Common myeloid progenitor, CD34-positive (primary cell): ENCODE data around the gene C1orf185.
"Not testable (repeated sequence)": the region's sequence is repeated elsewhere in the genome, so short reads cannot be mapped to it uniquely, and the experiment has no call there.

Source experiments
- CTCF ChIA-PET: fragments of 350-600 bp; sonication (Branson Sonifier 250); formaldehyde crosslinking; loops from one replicate; lab custom pipeline; 2021; ENCODE audit warnings: antibody characterized with exemption; lab: Charles Lee
- POLR2A ChIA-PET: fragments of 350-600 bp; sonication (Branson Sonifier 250); formaldehyde crosslinking; loops from one replicate; lab custom pipeline; 2021; ENCODE audit warnings: antibody characterized with exemption; lab: Charles Lee
- DNase-seq, 3 donors: peaks; one replicate each; pipeline versions ENCODE4 v3.0.0 to v3.0.0-alpha.2; 2013
- H3K27ac ChIP-seq, 2 experiments: 1 replicate in 1 of 2; 2 replicates in 1 of 2; pipeline ENCODE4 v1.7.0; 2013; ENCODE audit warnings: inconsistent platforms in 2 of 2, low read length in 2 of 2, mild to moderate bottlenecking in 2 of 2, low read depth in 1 of 2, moderate library complexity in 1 of 2; ENCODE audit not compliant: severe bottlenecking in 2 of 2, insufficient read depth in 1 of 2, poor library complexity in 1 of 2
- H3K27me3 ChIP-seq, 5 experiments: replicated peaks in 2 of 5; 1 replicate in 3 of 5; 2 replicates in 2 of 5; pipeline versions ENCODE4 v1.6.1 to v1.7.0; 2013; ENCODE audit warnings: low read length in 4 of 5, mild to moderate bottlenecking in 2 of 5, moderate library complexity in 2 of 5, inconsistent platforms in 1 of 5; ENCODE audit not compliant: insufficient read depth in 5 of 5, control insufficient read depth in 4 of 5
- H3K36me3 ChIP-seq, 4 experiments: 1 replicate in 2 of 4; 2 replicates in 2 of 4; pipeline versions ENCODE4 v1.6.1 to v1.7.0; 2013; ENCODE audit warnings: low read length in 3 of 4, control low read depth in 1 of 4, mild to moderate bottlenecking in 1 of 4; ENCODE audit not compliant: control insufficient read depth in 4 of 4, insufficient read depth in 4 of 4
- H3K4me1 ChIP-seq, 4 experiments: 1 replicate in 3 of 4; 2 replicates in 1 of 4; pipeline versions ENCODE4 v1.6.1 to v1.7.1; 2013; ENCODE audit warnings: low read length in 3 of 4, mild to moderate bottlenecking in 3 of 4, control low read depth in 1 of 4, inconsistent platforms in 1 of 4, moderate library complexity in 1 of 4; ENCODE audit not compliant: control insufficient read depth in 4 of 4, insufficient read depth in 4 of 4; ENCODE audit errors: control extremely low read depth in 1 of 4
- H3K4me3 ChIP-seq, 7 experiments: 1 replicate in 4 of 7; 2 replicates in 3 of 7; pipeline versions ENCODE4 v1.5.1 to v1.7.0; 2013; ENCODE audit warnings: mild to moderate bottlenecking in 7 of 7, low read length in 6 of 7, moderate library complexity in 6 of 7, inconsistent platforms in 2 of 7, low read depth in 2 of 7, control low read depth in 1 of 7; ENCODE audit not compliant: insufficient read depth in 4 of 7, control insufficient read depth in 1 of 7; ENCODE audit errors: extremely low read depth in 1 of 7
- H3K9me3 ChIP-seq, 5 experiments: 1 replicate in 4 of 5; 2 replicates in 1 of 5; pipeline versions ENCODE4 v1.6.1 to v1.7.1; 2013; ENCODE audit warnings: low read length in 4 of 5, mild to moderate bottlenecking in 2 of 5, inconsistent platforms in 1 of 5, low read depth in 1 of 5, moderate library complexity in 1 of 5; ENCODE audit not compliant: control insufficient read depth in 4 of 5, insufficient read depth in 2 of 5; ENCODE audit errors: control extremely low read depth in 1 of 5
- WGBS: methylation state at CpG from one replicate; pipeline ENCODE4 v1.1.5; 2013; ENCODE audit not compliant: insufficient coverage; 5-methylcytosine and 5-hydroxymethylcytosine counted together

C1orf185 gene

DNA sequence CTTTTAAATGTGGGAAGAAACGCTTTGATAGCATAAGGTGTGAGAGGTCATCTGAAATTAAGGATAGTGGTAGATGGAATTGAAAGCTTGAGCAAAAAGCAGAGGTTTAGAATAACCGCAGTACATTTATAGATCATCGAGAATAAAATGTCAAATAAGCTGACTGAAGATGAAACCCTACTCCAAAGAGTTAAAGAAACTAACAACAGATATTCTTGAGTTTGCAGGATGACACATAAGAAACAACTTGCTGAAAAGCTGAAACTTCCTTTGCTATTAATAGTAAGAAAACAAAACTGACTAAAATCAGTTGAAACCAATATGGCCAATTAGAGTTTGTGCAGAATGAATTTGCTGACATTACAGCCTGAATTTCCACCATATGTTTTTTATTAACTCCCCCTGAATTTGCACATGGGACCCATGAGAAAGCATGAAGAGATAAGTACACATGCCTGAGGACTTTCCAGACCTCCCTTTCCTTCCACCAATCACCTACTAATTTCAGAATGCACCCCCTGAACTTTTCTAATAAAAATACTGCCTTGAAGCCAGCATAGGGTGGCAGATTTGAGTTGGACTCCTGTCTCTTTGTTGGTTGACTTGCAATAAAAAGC lies 1.7 kb upstream of the C1orf185 start:
- Histone ChIP-seq H3K27ac (no peak overlapping the region), H3K9me3 (peaks cover 0 to 2% (median 0%) of the 10 kb centered on the region in 5 experiments), H3K4me3 (no peak overlapping the region), H3K27me3 (no peaks in the 10 kb centered on the region), H3K4me1 (no peaks in the 10 kb centered on the region), H3K36me3 (no peaks in the 10 kb centered on the region)
- 90% methylated on average over 2 of the region's 3 CpGs for WGBS
- DNase-seq: no peak
- CTCF ChIA-PET: interaction anchor here (0.6 to 0.7 kb wide), 2 partner anchors 578 to 1140 kb away, joined by 3 read pairs; no protein-coding TSS in a partner anchor
- POLR2A ChIA-PET: no interaction called here

GRCh38 chr1:51114137-51114536 lies 12.1 kb downstream of the C1orf185 start:
- no peak for DNase-seq
- no peaks in the 10 kb centered on the region for H3K27me3 ChIP-seq
- H3K36me3 ChIP-seq: no peaks in the 10 kb centered on the region
- no peaks in the 10 kb centered on the region for H3K9me3 ChIP-seq
- H3K4me3 ChIP-seq: no peak overlapping the region
- 100% methylated on average over 4 of the region's 6 CpGs for WGBS
- ChIA-PET POLR2A (no interaction called here), CTCF (no interaction called here)
- no peaks in the 10 kb centered on the region for H3K4me1 ChIP-seq
- H3K27ac ChIP-seq: no peak overlapping the region

GRCh38 chr1:51115714-51116404 lies 13.8 kb downstream of the C1orf185 start:
- DNase-seq: no peak
- POLR2A ChIA-PET: no interaction called here
- no peaks in the 10 kb centered on the region for H3K36me3 ChIP-seq
- no peaks in the 10 kb centered on the region for H3K9me3 ChIP-seq
- no peak overlapping the region for H3K4me3 ChIP-seq
- no peak overlapping the region for H3K27ac ChIP-seq
- WGBS: 97% methylated on average over 2 of the region's 7 CpGs
- H3K4me1 ChIP-seq: no peaks in the 10 kb centered on the region
- H3K27me3 ChIP-seq: peaks cover 0 to 2% (median 0%) of the 10 kb centered on the region in 5 experiments
- CTCF ChIA-PET: no interaction called here

DNA sequence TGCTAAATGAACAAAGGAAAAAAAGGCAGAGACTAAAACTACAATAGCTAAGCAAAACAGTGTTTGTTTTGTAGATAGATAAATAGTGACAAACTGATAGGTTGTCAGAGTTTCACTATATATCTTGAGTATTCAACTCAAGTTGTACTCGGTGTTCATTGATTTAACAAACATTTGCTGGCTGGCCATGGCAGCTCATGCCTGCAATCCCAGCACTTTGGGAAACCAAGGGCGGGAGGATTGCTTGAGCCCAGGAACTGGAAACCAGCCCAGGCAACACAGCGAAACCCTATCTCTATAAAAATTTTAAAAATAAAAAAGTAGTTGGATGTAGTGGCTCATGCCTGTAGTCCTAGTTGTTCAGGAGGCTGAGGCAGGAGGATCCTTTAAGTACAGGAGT lies 17.3 kb downstream of the C1orf185 start:
- Histone ChIP-seq H3K4me1 (no peaks in the 10 kb centered on the region), H3K4me3 (no peak overlapping the region), H3K27me3 (peaks cover 0 to 2% (median 0%) of the 10 kb centered on the region in 5 experiments), H3K27ac (no peak overlapping the region), H3K36me3 (no peaks in the 10 kb centered on the region), H3K9me3 (no peaks in the 10 kb centered on the region)
- DNase-seq: no peak
- ChIA-PET POLR2A (no interaction called here), CTCF (no interaction called here)
- WGBS: 100% methylated on average over 1 of the region's 3 CpGs

DNA sequence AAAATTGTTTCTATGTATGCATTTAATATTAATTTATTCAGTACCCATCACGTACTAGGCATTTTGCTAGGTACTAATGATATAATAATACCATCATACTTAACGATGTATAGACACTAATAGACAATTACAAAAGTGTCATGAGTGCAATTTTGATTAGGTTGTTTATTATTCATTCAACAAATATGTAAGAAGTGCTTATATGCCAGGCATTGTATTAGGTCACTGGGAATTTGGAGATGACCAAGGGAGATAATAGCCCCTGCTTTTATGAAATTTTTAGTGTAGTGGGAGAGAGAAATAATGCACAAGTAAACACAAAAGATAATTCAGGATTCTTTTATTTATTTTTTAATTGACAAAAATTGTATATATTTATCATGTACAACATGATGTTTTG lies 18.6 kb downstream of the C1orf185 start:
- no peak overlapping the region for H3K4me3 ChIP-seq
- peaks cover 0 to 2% (median 0%) of the 10 kb centered on the region in 5 experiments for H3K27me3 ChIP-seq
- H3K4me1 ChIP-seq: no peaks in the 10 kb centered on the region
- no peak overlapping the region for H3K27ac ChIP-seq
- ChIA-PET CTCF (no interaction called here), POLR2A (no interaction called here)
- no peaks in the 10 kb centered on the region for H3K9me3 ChIP-seq
- H3K36me3 ChIP-seq: no peaks in the 10 kb centered on the region
- WGBS: no CpG with 5 or more reads among the region's 2 CpGs
- no peak for DNase-seq

DNA sequence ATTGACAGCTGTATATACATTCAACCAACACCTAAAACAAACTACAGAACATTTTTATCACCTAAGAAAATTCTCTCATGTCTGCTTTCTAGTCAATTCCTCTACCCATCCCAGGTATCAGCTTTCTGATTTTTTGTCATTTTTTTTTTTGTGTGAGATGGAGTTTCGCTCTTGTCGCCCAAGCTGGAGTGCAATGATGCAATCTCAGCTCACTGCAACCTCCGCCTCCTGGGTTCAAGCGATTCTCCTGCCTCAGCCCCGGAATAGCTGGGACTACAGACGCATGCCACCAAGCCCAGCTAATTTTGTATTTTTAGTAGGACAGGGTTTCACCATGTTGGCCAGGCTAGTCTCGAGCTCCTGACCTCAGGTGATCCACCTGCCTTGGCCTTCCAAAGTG lies 25.1 kb downstream of the C1orf185 start:
- H3K36me3 ChIP-seq, H3K4me1 ChIP-seq, DNase-seq, POLR2A ChIA-PET, CTCF ChIA-PET, H3K9me3 ChIP-seq, H3K27ac ChIP-seq, H3K27me3 ChIP-seq, H3K4me3 ChIP-seq: not testable (repeated sequence)
- 100% methylated on average over 5 of the region's 7 CpGs for WGBS

GRCh38 chr1:51131185-51131584 lies 29.2 kb downstream of the C1orf185 start:
- no peak overlapping the region for H3K27ac ChIP-seq
- no peak for DNase-seq
- ChIA-PET POLR2A (no interaction called here), CTCF (no interaction called here)
- H3K4me1 ChIP-seq: no peaks in the 10 kb centered on the region
- no peak overlapping the region for H3K4me3 ChIP-seq
- WGBS: no CpG with 5 or more reads among the region's 3 CpGs
- no peaks in the 10 kb centered on the region for H3K36me3 ChIP-seq
- H3K27me3 ChIP-seq: no peaks in the 10 kb centered on the region
- H3K9me3 ChIP-seq: peaks cover 2 to 23% (median 7%) of the 10 kb centered on the region in 5 experiments
